DND-41 (cell line): ENCODE results near the gene KATNAL2.
"Not testable (repeated sequence)": the region's sequence is repeated elsewhere in the genome, so short reads cannot be mapped to it uniquely, and the experiment has no call there.

Experiments used
- ATAC-seq: fragments of 200-7000 bp; cut with Tn5 transposase; 3 replicates; pipeline ENCODE4 v1.9.1; 2021; ENCODE audit warnings: low read depth; ENCODE audit not compliant: insufficient read depth
- DNase-seq: peaks from one replicate; pipeline ENCODE4 v3.0.0-alpha.2; 2020
- H2AFZ ChIP-seq: 2 replicates; pipeline ENCODE4 v1.6.0; 2012; ENCODE audit warnings: low read depth, low read length
- H3K27ac ChIP-seq: 2 replicates; pipeline ENCODE4 v1.5.1; 2012; ENCODE audit warnings: low read length, inconsistent platforms
- H3K27me3 ChIP-seq: fragments of 200-600 bp; sonication (generic); 2 replicates; pipeline ENCODE4 v1.6.0; 2012; ENCODE audit warnings: low read length, mild to moderate bottlenecking, inconsistent platforms; ENCODE audit not compliant: insufficient read depth, poor library complexity
- H3K36me3 ChIP-seq: 2 replicates; pipeline ENCODE4 v1.5.1; 2012; ENCODE audit warnings: low read length, inconsistent platforms; ENCODE audit not compliant: insufficient read depth
- H3K4me1 ChIP-seq: 2 replicates; pipeline ENCODE4 v1.5.1; 2012; ENCODE audit warnings: mild to moderate bottlenecking, low read length; ENCODE audit not compliant: insufficient read depth
- H3K4me2 ChIP-seq: 2 replicates; pipeline ENCODE4 v1.6.0; 2012; ENCODE audit warnings: mild to moderate bottlenecking, moderate library complexity, low read length, inconsistent platforms; ENCODE audit not compliant: insufficient read depth
- H3K4me3 ChIP-seq, 2 experiments: fragments of 200-600 bp in 1 of 2; shearing (Covaris generic) in 1 of 2; 2 replicates each; pipeline ENCODE4 v1.5.1; 2012 to 2016; ENCODE audit warnings: inconsistent platforms in 2 of 2, low read length in 2 of 2, mild to moderate bottlenecking in 2 of 2, low read depth in 1 of 2, moderate library complexity in 1 of 2
- H3K79me2 ChIP-seq: 2 replicates; pipeline ENCODE4 v1.6.0; 2012; ENCODE audit warnings: low read length, inconsistent platforms; ENCODE audit not compliant: insufficient read depth
- H3K9ac ChIP-seq: 2 replicates; pipeline ENCODE4 v1.6.0; 2012; ENCODE audit warnings: low read depth, mild to moderate bottlenecking, inconsistent platforms, low read length, moderate library complexity
- H3K9me3 ChIP-seq: 2 replicates; pipeline ENCODE4 v1.5.1; 2012; ENCODE audit warnings: low read length, moderate library complexity, mild to moderate bottlenecking, inconsistent platforms; ENCODE audit not compliant: insufficient read depth, severe bottlenecking
- H4K20me1 ChIP-seq: 2 replicates; pipeline ENCODE4 v1.6.0; 2012; ENCODE audit warnings: low read length; ENCODE audit not compliant: insufficient read depth
- EZH2 ChIP-seq: IDR thresholded peaks from 3 replicates; pipeline ENCODE4 v1.6.1; 2012; ENCODE audit warnings: borderline replicate concordance, low read depth, mild to moderate bottlenecking, moderate library complexity, low read length, inconsistent platforms; ENCODE audit not compliant: severe bottlenecking
- TF ChIP-seq, protein P1 (sequence below): IDR thresholded peaks from 2 replicates; pipeline ENCODE4 v1.5.1; 2012; ENCODE audit warnings: borderline replicate concordance, low read length, moderate library complexity, mild to moderate bottlenecking; ENCODE audit not compliant: poor library complexity, severe bottlenecking; ENCODE audit errors: extremely low read depth

The KATNAL2 gene

DNA sequence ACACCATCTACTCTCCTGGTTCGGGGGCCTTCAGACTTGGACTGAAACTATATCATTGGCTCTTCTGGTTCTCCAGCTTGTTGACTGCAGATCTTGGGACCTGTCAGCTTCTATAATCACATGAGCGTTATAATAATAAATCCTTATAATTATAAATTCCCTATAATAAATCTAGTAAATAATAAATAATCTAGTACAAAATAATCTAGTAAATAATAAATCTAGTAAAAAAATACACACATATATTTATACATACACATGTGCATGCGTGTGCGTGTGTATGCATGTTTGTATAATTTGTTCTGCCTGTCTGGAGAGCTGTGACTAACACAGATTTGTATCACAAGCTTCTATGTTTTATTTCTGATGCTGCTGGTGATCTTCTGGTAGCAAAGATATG is 40.8 kb downstream of the KATNAL2 start:
- Histone ChIP-seq H3K9ac (no peak overlapping the region), H3K4me1 (no peaks in the 10 kb centered on the region), H3K4me2 (no peak overlapping the region), H3K79me2 (no peaks in the 10 kb centered on the region), H3K27ac (no peak overlapping the region), H4K20me1 (no peaks in the 10 kb centered on the region), H3K4me3 (no peak overlapping the region), H2AFZ (no peak overlapping the region), H3K9me3 (no peaks in the 10 kb centered on the region), H3K36me3 (no peaks in the 10 kb centered on the region), H3K27me3 (no peaks in the 10 kb centered on the region)
- ATAC-seq = no peak
- no peak for DNase-seq
- no peak for TF ChIP-seq EZH2
- TF ChIP-seq, protein P1, sequence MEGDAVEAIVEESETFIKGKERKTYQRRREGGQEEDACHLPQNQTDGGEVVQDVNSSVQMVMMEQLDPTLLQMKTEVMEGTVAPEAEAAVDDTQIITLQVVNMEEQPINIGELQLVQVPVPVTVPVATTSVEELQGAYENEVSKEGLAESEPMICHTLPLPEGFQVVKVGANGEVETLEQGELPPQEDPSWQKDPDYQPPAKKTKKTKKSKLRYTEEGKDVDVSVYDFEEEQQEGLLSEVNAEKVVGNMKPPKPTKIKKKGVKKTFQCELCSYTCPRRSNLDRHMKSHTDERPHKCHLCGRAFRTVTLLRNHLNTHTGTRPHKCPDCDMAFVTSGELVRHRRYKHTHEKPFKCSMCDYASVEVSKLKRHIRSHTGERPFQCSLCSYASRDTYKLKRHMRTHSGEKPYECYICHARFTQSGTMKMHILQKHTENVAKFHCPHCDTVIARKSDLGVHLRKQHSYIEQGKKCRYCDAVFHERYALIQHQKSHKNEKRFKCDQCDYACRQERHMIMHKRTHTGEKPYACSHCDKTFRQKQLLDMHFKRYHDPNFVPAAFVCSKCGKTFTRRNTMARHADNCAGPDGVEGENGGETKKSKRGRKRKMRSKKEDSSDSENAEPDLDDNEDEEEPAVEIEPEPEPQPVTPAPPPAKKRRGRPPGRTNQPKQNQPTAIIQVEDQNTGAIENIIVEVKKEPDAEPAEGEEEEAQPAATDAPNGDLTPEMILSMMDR = no peak

DNA sequence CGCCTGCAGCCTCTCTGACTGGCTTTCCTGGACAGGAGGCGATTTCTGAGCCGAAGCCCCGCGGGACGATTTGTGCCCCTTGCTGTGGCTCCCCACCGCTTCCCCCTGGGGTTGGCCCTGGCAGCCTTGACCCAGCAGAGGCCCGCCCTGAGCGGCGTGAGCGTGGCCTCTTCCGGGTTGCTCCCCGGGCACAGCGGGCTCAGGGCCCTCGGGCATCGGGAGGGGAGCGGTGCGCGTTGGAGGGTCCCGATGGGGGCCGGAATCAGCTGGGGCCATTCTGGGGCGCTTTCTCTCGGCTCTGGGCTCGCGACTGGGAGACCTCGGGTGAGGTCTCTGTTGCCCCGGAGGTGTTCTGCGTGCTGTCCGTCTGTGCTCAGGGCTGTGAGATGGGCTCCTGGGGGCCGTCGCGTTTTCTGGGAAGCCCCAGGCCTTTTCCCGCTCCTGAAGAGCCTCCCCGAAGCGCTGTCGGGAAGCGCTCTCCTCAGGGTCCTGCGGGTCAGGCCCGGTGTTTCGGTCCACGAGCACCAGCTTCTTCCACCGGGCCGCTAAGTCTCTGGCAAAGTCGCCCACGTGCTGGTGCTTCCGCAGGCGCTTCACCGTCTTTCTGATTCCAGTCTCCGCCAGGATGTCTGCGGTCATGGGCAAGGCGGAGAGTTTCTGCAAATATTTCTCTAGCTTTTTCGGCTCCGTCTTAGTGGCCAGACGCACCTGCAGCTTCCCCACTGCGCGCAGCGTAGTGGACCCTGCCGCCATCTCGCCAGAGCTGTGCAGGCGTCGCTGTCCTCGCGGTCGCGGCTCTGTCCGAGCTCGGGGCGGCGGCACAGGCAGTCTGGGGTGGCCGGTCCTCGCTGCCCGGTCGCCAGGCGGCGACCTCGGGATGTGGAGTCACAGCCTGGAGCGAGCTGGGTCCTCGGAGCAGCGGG is 46.5 kb downstream of the KATNAL2 start:
- not testable (repeated sequence) for H3K79me2 ChIP-seq, H3K4me3 ChIP-seq, ATAC-seq, DNase-seq, H3K27ac ChIP-seq, H3K27me3 ChIP-seq, H3K9me3 ChIP-seq, H3K4me1 ChIP-seq, H3K9ac ChIP-seq, H2AFZ ChIP-seq, H3K36me3 ChIP-seq, H3K4me2 ChIP-seq, H4K20me1 ChIP-seq

DNA sequence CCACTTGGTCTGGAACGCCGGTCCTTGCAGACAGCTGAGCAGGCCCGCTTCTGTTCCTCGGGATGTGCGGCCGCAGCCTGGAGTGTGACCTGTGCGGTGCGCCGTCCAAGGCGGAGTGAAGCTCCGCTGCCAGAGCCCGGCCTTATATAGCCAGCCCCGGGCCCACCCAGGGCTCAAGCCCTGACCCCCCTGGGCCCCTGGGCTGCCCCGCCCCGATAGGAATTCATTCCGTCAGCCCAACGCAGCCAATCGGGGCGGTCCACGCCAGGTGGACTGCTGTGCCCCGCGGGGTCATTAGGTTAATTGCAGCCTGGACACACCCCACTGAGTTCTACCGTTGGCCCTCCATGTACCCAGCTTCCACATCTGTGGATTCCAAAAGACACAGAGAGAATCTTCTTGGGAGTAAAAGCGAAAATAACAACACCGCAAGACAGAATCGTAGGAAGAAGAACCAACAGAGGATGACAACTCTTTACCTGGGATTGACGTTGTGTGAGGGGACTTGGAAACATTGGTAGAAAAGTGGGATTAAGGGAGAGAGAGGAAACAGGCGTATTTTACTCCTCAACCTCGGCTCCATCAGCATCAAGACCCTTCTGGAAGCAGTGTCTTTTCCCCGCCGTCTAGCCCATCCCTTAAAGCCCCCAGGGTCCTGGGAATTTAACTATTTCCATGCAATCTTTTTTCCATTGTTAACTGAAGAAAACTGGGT is 47.3 kb downstream of the KATNAL2 start:
- not testable (repeated sequence) for H3K9ac ChIP-seq, H3K4me2 ChIP-seq, H3K4me3 ChIP-seq, DNase-seq, ATAC-seq, H4K20me1 ChIP-seq, H3K79me2 ChIP-seq, H2AFZ ChIP-seq, H3K9me3 ChIP-seq, H3K36me3 ChIP-seq, H3K27ac ChIP-seq, H3K27me3 ChIP-seq, H3K4me1 ChIP-seq

DNA sequence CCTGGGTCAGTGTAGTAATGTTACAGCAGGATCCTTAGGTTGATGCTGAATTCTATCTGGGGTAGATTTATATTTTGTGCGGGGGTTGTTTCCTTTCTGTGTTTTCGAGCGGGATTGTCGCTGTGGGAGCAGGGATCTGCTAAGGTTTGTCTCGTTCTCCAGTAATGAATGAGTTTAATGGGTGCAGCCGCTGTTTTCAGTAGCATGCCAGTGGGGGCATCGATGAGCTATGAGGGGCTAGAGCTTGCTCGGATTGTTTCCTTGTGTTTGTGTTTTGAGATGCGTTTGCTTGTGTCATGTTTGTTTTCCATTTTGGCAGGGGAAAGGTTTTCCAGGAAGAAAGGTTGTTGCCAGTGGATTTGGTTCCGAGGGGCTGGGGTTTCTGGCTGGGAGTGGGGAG is 48.9 kb downstream of the KATNAL2 start:
- H4K20me1 ChIP-seq, ATAC-seq, H2AFZ ChIP-seq, DNase-seq, H3K79me2 ChIP-seq, H3K4me3 ChIP-seq, H3K27ac ChIP-seq, H3K27me3 ChIP-seq, H3K36me3 ChIP-seq, H3K9me3 ChIP-seq, H3K4me1 ChIP-seq, H3K9ac ChIP-seq, H3K4me2 ChIP-seq: not testable (repeated sequence)

DNA sequence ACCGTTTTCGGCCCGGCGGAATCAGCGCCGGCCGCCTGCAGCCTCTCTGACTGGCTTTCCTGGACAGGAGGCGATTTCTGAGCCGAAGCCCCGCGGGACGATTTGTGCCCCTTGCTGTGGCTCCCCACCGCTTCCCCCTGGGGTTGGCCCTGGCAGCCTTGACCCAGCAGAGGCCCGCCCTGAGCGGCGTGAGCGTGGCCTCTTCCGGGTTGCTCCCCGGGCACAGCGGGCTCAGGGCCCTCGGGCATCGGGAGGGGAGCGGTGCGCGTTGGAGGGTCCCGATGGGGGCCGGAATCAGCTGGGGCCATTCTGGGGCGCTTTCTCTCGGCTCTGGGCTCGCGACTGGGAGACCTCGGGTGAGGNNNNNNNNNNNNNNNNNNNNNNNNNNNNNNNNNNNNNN is 52.1 kb downstream of the KATNAL2 start:
- not testable (repeated sequence) for H3K9me3 ChIP-seq, ATAC-seq, H3K4me3 ChIP-seq, H3K4me2 ChIP-seq, H3K36me3 ChIP-seq, H3K4me1 ChIP-seq, H3K27me3 ChIP-seq, H4K20me1 ChIP-seq, H3K9ac ChIP-seq, H3K27ac ChIP-seq, DNase-seq, H2AFZ ChIP-seq, H3K79me2 ChIP-seq

DNA sequence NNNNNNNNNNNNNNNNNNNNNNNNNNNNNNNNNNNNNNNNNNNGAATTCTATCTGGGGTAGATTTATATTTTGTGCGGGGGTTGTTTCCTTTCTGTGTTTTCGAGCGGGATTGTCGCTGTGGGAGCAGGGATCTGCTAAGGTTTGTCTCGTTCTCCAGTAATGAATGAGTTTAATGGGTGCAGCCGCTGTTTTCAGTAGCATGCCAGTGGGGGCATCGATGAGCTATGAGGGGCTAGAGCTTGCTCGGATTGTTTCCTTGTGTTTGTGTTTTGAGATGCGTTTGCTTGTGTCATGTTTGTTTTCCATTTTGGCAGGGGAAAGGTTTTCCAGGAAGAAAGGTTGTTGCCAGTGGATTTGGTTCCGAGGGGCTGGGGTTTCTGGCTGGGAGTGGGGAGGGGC is 102.5 kb downstream of the KATNAL2 start:
- not testable (repeated sequence) for H3K9ac ChIP-seq, H4K20me1 ChIP-seq, H2AFZ ChIP-seq, DNase-seq, H3K4me2 ChIP-seq, H3K9me3 ChIP-seq, H3K79me2 ChIP-seq, H3K27me3 ChIP-seq, H3K4me3 ChIP-seq, H3K36me3 ChIP-seq, H3K27ac ChIP-seq, ATAC-seq, H3K4me1 ChIP-seq

DNA sequence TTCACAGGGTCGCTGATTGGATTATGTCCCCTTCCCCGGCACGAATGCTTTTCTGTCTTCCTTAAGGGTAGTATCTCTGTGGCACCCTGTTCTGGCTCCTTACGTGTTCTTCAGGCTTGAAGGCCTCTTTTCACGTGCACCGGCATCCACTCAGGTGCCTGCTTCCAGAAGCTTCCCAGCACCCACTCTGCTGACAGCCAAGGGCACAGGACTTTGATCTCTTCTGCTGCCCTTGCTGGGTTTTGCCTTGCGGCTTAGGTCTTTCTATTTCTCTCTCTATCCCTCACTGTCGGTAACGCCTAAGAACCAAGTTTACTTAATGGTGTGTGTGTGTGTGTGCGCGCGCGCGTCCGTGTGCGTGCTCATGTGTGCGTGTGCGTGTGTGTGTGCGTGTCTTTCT is 103.4 kb downstream of the KATNAL2 start:
- not testable (repeated sequence) for H3K4me1 ChIP-seq, DNase-seq, H3K27me3 ChIP-seq, H3K27ac ChIP-seq, H2AFZ ChIP-seq, H3K36me3 ChIP-seq, H3K4me2 ChIP-seq, ATAC-seq, H3K9me3 ChIP-seq, H3K79me2 ChIP-seq, H3K9ac ChIP-seq, H4K20me1 ChIP-seq, H3K4me3 ChIP-seq
